CD4-positive, alpha-beta T cell (primary cell): Measurements from ENCODE around the gene ZDHHC5. TPM values are rescaled to one million over a fixed set of nuclear protein-coding genes. Genes with fewer than 3 reads are reported as not detected.

Experiments
- ATAC-seq: fragments of 200-7000 bp; cut with Tn5 transposase; one replicate; pipeline ENCODE4 v1.10.0; 2022; ENCODE audit warnings: mild to moderate bottlenecking; ENCODE audit not compliant: poor library complexity
- CTCF ChIA-PET: fragments of 350-600 bp; sonication (Branson Sonifier 250); formaldehyde crosslinking; loops from one replicate; lab custom pipeline; 2021; ENCODE audit warnings: antibody characterized with exemption, inconsistent platforms; lab: Charles Lee
- POLR2A ChIA-PET: fragments of 350-600 bp; sonication (Branson Sonifier 250); formaldehyde crosslinking; loops from one replicate; lab custom pipeline; 2021; ENCODE audit warnings: antibody characterized with exemption, inconsistent platforms; lab: Charles Lee
- DNase-seq, 14 experiments: peaks; one replicate each; pipeline ENCODE4 v3.0.0-alpha.2; 2013 to 2020; ENCODE audit warnings: mixed read lengths in 2 of 14
- H3K27ac ChIP-seq, 2 donors: one replicate each; pipeline versions ENCODE4 v1.5.1 to v1.7.0; 2013; ENCODE audit warnings: low read length in 2 of 2, low read depth in 1 of 2, mild to moderate bottlenecking in 1 of 2
- H3K27me3 ChIP-seq, 2 experiments: 1 replicate in 1 of 2; 2 replicates in 1 of 2; pipeline versions ENCODE4 v1.6.1 to v1.7.0; 2013; ENCODE audit warnings: low read length in 2 of 2, control low read depth in 1 of 2, mild to moderate bottlenecking in 1 of 2, moderate library complexity in 1 of 2; ENCODE audit not compliant: insufficient read depth in 2 of 2, control insufficient read depth in 1 of 2
- H3K36me3 ChIP-seq: one replicate; pipeline ENCODE4 v1.6.1; 2013; ENCODE audit warnings: low read length, control low read depth; ENCODE audit not compliant: insufficient read depth
- H3K4me1 ChIP-seq: one replicate; pipeline ENCODE4 v1.6.1; 2013; ENCODE audit warnings: low read length, control low read depth; ENCODE audit not compliant: insufficient read depth
- H3K4me3 ChIP-seq: one replicate; pipeline ENCODE4 v1.5.1; 2013; ENCODE audit warnings: mild to moderate bottlenecking, low read length, moderate library complexity
- H3K9me3 ChIP-seq, 2 experiments: 1 replicate in 1 of 2; 2 replicates in 1 of 2; pipeline versions ENCODE4 v1.6.1 to v1.7.0; 2013; ENCODE audit warnings: low read length in 2 of 2, mild to moderate bottlenecking in 2 of 2, control low read depth in 1 of 2, moderate library complexity in 1 of 2; ENCODE audit not compliant: control insufficient read depth in 1 of 2, insufficient read depth in 1 of 2
- H3K27ac Mint-ChIP-seq: one replicate; pipeline ENCODE4 v1.8.0; 2020; ENCODE audit warnings: mixed read lengths
- H3K27me3 Mint-ChIP-seq: one replicate; pipeline ENCODE4 v1.8.0; 2021; ENCODE audit warnings: mixed read lengths
- H3K36me3 Mint-ChIP-seq: one replicate; pipeline ENCODE4 v1.8.0; 2021; ENCODE audit warnings: low read depth, mixed read lengths
- H3K4me1 Mint-ChIP-seq: one replicate; pipeline ENCODE4 v1.8.0; 2021; ENCODE audit warnings: low read depth, mixed read lengths
- H3K4me3 Mint-ChIP-seq: one replicate; pipeline ENCODE4 v1.8.0; 2020; ENCODE audit warnings: mild to moderate bottlenecking, mixed read lengths
- H3K9me3 Mint-ChIP-seq: one replicate; pipeline ENCODE4 v1.8.0; 2020; ENCODE audit warnings: mixed read lengths
- intact Hi-C, 2 experiments: fragments of 100-400 bp; cut with DNase I in 1 of 2; cut with micrococcal nuclease in 1 of 2; formaldehyde crosslinking; loops; one replicate each; pipeline versions ENCODE4 v1.15.1 to v1.9.0; 2023 to 2025; cut with DNase I, micrococcal nuclease
- total RNA-seq, 174 experiments: library from RNA in 2 of 174; stranded (reverse) in 2 of 174; gene quantifications; one replicate each; pipeline ENCODE4 v1.2.3 and lab custom pipeline; 2021 to 2026
- TF ChIP-seq, protein P1 (sequence below): fragments of 200-600 bp; IDR thresholded peaks from one replicate; pipeline ENCODE4 v1.8.0; 2022; ENCODE audit warnings: antibody characterized with exemption, mild to moderate bottlenecking

ZDHHC5 gene
- total RNA-seq, 2 experiments from 2014 or later: 59.7 to 61.1 TPM

DNA sequence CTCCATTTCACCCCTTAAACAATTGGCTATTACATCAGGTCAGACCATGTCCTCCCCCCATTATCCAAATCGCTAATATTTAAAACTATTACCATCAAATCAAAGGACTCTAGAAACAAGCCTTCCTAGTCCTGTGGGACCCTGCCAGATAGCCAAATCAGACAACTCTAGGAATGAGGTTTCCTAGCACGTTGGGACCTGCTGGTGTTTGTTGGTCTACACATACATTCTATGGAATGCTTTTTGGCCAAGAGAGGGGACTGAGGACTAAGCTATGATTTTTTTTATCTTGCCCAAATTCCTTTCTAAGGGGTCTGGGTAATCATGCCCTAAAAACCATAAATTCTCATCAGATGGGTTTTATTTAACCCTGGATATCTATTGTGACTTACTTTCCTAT, 59.3 kb downstream of the ZDHHC5 start:
- H3K27me3 ChIP-seq: no peaks in the 10 kb centered on the region
- no peak overlapping the region for H3K27ac Mint-ChIP-seq
- H3K4me3 Mint-ChIP-seq: no peak overlapping the region
- TF ChIP-seq, protein P1, sequence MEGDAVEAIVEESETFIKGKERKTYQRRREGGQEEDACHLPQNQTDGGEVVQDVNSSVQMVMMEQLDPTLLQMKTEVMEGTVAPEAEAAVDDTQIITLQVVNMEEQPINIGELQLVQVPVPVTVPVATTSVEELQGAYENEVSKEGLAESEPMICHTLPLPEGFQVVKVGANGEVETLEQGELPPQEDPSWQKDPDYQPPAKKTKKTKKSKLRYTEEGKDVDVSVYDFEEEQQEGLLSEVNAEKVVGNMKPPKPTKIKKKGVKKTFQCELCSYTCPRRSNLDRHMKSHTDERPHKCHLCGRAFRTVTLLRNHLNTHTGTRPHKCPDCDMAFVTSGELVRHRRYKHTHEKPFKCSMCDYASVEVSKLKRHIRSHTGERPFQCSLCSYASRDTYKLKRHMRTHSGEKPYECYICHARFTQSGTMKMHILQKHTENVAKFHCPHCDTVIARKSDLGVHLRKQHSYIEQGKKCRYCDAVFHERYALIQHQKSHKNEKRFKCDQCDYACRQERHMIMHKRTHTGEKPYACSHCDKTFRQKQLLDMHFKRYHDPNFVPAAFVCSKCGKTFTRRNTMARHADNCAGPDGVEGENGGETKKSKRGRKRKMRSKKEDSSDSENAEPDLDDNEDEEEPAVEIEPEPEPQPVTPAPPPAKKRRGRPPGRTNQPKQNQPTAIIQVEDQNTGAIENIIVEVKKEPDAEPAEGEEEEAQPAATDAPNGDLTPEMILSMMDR: no peak
- CTCF ChIA-PET: no interaction called here
- H3K9me3 Mint-ChIP-seq: no peaks in the 10 kb centered on the region
- H3K4me3 ChIP-seq: no peak overlapping the region
- ATAC-seq (no peak), DNase-seq (no peak)
- intact Hi-C loops: no loop called here
- H3K4me1 Mint-ChIP-seq: peaks cover 13% of the 10 kb centered on the region
- peaks cover 7% of the 10 kb centered on the region for H3K36me3 ChIP-seq
- peaks cover 22% of the 10 kb centered on the region for H3K36me3 Mint-ChIP-seq
- no peaks in the 10 kb centered on the region for H3K27me3 Mint-ChIP-seq
- no peak overlapping the region for H3K27ac ChIP-seq
- POLR2A ChIA-PET: no interaction called here
- H3K4me1 ChIP-seq: no peaks in the 10 kb centered on the region
- H3K9me3 ChIP-seq: no peaks in the 10 kb centered on the region

DNA sequence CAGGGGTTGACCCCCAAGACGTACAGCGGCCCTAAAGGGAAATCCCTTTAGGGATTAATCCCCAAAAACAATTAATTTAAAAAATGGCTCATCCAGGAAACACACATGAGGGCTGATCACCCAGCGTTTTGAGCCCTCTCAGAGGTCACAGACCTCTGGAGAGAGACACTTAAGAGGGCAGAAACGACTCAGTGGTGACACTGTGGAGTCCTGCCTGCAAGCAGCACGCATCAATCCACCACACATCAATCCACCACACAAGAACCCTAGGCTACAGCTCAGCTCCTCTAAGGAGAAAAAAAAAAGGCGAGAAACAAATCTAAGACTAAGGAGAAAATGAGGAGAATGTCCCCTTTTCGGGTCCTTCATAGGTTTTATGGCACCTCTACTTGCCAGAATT, 60.9 kb downstream of the ZDHHC5 start:
- ChIA-PET CTCF (no interaction called here), POLR2A (no interaction called here)
- Histone ChIP-seq H3K27me3 (no peaks in the 10 kb centered on the region), H3K4me1 (no peaks in the 10 kb centered on the region), H3K9me3 (no peaks in the 10 kb centered on the region), H3K27ac (no peak overlapping the region), H3K4me3 (no peak overlapping the region), H3K36me3 (peaks cover 8% of the 10 kb centered on the region)
- H3K9me3 Mint-ChIP-seq: no peaks in the 10 kb centered on the region
- ATAC-seq (no peak), DNase-seq (no peak)
- intact Hi-C loops: no loop called here
- TF ChIP-seq, protein P1: no peak
- H3K4me3 Mint-ChIP-seq: no peak overlapping the region
- no peak overlapping the region for H3K27ac Mint-ChIP-seq
- peaks cover 22% of the 10 kb centered on the region for H3K36me3 Mint-ChIP-seq
- no peaks in the 10 kb centered on the region for H3K27me3 Mint-ChIP-seq
- peaks cover 13% of the 10 kb centered on the region for H3K4me1 Mint-ChIP-seq

DNA sequence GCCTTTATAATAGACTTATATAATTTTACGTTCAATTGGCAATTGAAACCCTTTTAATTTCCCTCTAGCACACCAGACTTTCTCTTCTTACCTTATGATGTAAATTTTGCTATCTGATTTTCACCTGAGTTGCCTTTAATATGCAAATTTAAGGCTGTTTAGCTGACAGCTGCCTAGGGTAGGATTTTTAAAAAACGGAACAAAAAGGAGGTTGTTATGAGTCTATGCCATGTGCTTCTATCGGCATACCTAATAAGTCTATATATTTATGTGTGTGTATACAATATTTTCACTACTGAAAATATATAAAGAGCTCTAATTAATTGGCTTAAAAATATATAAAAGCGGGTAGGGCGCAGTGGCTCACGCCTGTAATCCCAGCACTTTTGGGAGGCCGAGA, 61.6 kb downstream of the ZDHHC5 start:
- Histone ChIP-seq H3K27ac (no peak overlapping the region), H3K27me3 (no peaks in the 10 kb centered on the region), H3K4me1 (no peaks in the 10 kb centered on the region), H3K4me3 (no peak overlapping the region), H3K9me3 (no peaks in the 10 kb centered on the region), H3K36me3 (peaks cover 10% of the 10 kb centered on the region)
- POLR2A ChIA-PET: no interaction called here
- DNase-seq (no peak), ATAC-seq (no peak)
- H3K9me3 Mint-ChIP-seq: no peaks in the 10 kb centered on the region
- no peaks in the 10 kb centered on the region for H3K27me3 Mint-ChIP-seq
- H3K4me1 Mint-ChIP-seq: peaks cover 10% of the 10 kb centered on the region
- no peak overlapping the region for H3K4me3 Mint-ChIP-seq
- CTCF ChIA-PET: no interaction called here
- intact Hi-C loops: no loop called here
- TF ChIP-seq, protein P1: no peak
- no peak overlapping the region for H3K27ac Mint-ChIP-seq
- peaks cover 25% of the 10 kb centered on the region for H3K36me3 Mint-ChIP-seq
